HL-60 (cell line): ENCODE measurements around the gene PDGFC.

ENCODE experiments used
- CTCF ChIP-seq: IDR thresholded peaks from one replicate; pipeline ENCODE4 v1.5.1; 2011; ENCODE audit warnings: low read length, control low read depth, inconsistent platforms; ENCODE audit not compliant: insufficient read depth
- POLR2AphosphoS5 ChIP-seq: IDR thresholded peaks from 2 replicates; pipeline ENCODE4 v1.6.1; 2012; ENCODE audit warnings: low read depth

- TF ChIP-seq CTCF (no peak), POLR2AphosphoS5 (no peak)
These were observed 56.4 kb downstream of the PDGFC start for GRCh38 chr4:156915221-156915620.
